ENCODE data around the gene SNAI1.

DNA sequence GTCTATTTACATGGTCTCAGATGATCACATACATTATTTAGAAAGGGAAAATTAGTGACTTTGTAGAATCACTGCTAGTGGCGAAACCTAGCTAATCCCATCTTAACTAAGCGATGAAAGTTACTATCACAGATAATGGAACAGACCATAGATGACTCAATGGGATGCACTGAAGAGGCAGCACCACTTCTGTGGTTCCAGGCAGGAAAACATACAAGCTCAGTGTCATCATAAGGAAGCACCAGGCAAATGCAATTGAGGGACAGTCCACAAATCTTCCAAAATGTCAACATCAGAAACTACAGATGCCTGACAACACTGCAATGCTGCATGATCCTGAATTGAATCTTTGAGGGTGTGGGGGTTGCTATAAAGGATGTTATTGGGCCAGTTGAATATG is 15.9 kb upstream of the SNAI1 start:
- no peak for TF ChIP-seq POLR2AphosphoS5 (IDR thresholded peaks at IDR 0.05; ENCODE audit: low read depth, low read length)
- no peak for TF ChIP-seq POLR2A (IDR thresholded peaks at IDR 0.05; ENCODE audit: low read depth, low read length)

Measured in GM12892 (cell line).